Urothelium cell line (cell line): ENCODE data around the gene ZFP69.

ENCODE experiments used
- DNase-seq: peaks from one replicate; pipeline ENCODE4 v3.0.0; 2011; ENCODE audit warnings: low spot score, mixed read lengths
- FAIRE-seq: peaks from 2 replicates; lab custom pipeline; 2011; peaks lifted over from hg19 to GRCh38; lab: Jason Lieb, UNC

ZFP69 gene

DNA sequence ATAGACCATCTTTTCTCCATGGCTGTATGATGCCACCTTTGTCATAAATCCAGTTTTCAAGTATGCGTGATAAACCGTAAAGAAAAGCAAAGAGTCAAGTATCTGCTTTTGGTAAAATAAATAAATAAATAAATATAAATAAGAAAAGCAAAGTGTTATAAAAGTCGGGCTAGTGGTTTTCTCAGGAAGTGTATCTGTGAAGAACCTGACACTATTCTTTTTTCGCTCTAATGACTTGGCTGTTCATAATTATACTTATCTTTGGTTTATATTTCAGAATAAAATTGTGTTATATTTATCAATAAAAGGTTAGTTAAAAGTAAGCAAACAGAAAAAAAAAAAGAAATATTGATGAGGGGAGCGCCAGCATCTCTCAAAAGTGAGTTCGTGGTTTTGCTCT lies 30.9 kb downstream of the ZFP69 start:
- DNase-seq (no peak), FAIRE-seq (no peak)

DNA sequence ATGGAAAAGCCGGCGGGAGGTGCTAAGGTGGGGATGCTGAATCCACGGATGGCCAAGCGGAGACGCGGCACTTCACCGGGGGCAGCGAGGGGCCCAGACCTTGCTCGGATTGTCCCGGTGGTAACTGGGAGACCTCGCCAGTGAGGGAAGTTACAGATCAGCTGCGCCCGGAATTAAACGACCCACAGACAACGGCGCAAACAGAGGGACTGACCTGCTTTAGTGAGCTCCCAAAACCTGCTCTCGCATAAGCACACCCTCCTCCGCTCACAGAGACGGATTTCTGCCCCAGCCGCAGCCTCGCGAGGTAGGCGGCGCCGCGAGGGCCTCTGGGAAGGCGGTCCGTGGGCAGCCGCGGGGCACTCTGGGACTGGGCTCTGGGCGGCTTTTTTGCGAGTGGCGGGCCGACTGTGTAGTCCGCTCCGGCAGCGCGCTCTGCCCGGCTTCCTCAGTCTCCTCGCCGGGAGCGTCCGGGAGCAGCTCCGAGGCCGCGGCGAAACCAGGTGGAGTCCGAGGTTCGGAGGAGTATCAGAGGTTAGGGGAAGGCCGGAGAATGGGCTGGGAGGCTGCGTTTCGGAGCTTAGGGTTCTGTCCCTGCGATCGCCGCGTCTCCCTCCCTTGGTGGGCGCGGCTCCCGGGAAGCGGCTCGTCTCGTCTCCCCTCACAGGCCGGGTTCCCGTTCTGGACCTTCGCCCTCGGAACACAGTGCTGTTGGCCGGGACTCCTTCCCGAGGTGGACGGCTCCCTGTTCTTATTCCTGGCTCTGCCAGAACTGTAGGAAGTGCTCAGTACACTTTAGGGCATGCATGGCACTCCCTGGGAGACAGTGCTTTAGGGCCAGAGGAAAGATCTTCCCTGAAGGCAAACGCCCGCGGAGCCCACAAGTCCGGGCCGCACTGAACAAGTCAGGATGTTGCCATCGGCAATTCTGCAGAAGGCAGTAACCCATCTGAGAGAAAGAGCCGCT lies 31.6 kb downstream of the ZFP69 start, which contains the start of gene EXO5:
TSS of gene EXO5 (plus strand) at position 393 of the 967 bp plus-strand sequence. CDS start 5,778 bp downstream, outside the sequence.
- FAIRE-seq = peak; percentile 48
- peak; percentile 93 for DNase-seq

DNA sequence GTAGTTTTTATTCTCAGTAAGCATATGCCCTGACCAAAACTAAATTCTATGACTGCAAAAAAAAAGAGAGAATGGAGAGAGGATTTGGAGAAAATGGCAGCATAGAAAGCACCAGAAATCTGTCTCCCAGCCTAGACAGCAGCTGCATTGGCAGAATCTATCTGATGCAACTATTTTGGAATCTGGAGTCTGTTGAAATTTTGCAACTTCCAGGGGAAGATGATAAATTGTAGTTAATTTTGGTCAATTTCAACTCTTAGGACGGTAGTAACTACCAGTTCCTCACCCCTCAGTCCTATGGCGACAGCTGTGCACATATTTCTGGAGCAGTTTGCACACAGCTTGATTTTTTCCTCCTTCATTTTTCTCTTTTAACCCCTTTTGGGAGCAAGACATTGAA lies 42.4 kb downstream of the ZFP69 start:
- FAIRE-seq (no peak), DNase-seq (no peak)

DNA sequence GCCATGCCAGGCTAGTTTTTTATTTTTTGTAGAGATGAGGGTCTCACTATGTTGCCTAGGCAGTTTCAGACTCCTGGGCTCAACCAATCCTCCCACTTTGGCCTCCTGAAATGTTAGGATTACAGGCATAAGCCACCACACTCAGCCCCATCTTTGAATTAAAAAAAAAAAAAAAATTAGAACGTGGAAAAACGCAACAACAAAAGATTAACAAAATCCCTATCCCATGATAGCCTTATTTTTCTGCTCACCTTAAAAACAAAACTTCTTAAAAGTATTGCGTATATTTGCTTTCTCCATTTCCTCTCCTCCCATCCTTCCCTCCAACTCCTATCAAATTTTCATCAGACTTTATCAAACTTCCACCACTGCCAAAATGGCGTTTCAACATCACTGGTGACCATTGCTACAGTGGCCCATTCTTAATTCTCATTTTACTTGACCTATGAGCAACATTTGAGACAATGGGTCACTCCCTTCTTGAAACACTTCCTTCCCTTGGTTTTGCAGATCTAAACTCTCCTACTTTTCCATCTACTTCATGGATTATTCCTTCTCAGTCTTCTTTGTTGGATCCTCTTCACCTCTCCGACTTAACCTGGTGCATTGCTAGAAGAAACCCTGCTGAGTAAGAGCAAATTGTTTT lies 53.8 kb downstream of the ZFP69 start:
- FAIRE-seq (peak; percentile 23), DNase-seq (peak; percentile 31)

DNA sequence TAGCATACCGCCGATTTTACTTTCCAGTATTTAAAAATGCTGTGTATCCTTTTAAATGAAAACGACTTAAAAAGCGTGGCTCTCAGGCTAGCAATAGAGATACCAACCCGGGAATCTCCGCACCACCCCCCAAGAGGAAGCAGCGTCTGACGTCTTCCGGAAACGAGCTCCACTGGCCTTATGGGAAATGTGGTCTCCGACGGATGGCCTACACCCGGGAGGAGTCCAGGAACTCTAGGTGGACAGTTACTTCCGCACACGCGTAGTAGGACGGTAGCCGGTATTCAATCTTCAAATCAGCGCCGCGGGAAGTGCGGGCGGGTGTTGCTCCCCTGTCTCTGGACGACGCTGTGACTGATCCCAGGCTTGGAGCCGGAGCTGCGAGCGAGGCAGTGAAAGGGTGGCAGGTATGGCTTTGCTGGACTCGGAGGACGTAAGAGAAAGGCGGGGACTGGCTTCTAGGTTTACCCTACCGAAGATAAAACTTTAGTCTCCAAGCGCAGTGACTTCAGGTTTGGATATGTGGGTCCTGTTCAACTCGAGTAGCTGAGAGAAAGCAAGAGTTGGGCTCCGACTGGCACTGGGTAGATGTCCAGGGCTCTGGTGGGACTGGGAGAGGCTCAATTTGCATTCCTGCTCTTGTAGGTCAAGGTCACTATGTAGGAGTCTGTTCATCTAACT lies 54.4 kb downstream of the ZFP69 start, which contains the start of gene ZNF684:
TSS of gene ZNF684 (plus strand) at position 257 of the 681 bp plus-strand sequence. CDS start 1,530 bp downstream, outside the sequence.
- FAIRE-seq = peak; percentile 85
- DNase-seq = peak; percentile 98

DNA sequence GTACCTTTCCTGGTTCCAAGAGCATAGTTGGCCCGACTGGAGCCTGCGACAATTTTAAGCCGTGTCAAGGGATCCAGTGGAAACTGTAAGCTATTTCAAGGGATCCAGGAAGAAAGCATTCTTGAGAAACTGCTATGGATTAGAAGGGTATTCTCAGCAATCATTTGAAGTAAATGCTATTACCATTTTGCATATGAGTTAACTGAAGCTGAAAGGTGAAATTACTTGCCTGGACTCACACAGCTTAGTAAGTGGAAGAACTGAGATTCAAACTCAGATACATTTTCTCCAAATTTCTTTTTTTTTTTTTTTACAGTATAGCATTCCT lies 54.9 kb downstream of the ZFP69 start:
- FAIRE-seq (no peak), DNase-seq (no peak)

DNA sequence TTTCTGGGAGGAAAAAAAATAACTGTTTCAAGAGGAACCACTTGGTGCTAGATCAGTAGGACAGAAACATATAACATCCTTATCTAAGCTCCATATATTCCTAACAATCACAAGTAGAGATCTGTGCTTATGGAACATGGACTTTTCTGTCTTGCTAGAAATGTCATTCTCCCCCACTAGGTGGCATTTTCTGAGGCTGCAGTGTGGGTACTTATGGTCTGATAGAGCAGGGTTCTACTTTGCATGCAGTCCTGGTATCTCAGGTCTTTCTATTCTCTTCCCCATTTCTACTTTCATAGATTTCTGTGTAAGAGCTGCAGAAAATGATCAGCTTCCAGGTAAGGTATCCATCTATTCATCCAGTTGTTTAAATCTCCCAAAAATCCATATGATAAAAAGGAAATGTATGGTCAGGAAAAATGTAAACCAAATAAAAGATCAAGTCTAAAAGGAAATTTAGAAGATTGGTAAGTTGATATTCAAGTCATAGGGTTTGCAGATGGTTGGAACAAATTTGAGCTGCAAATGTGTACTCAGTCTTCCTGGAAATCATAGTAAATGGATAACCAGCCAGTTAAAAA lies 55.8 kb downstream of the ZFP69 start:
- FAIRE-seq (no peak), DNase-seq (peak; percentile 68)

DNA sequence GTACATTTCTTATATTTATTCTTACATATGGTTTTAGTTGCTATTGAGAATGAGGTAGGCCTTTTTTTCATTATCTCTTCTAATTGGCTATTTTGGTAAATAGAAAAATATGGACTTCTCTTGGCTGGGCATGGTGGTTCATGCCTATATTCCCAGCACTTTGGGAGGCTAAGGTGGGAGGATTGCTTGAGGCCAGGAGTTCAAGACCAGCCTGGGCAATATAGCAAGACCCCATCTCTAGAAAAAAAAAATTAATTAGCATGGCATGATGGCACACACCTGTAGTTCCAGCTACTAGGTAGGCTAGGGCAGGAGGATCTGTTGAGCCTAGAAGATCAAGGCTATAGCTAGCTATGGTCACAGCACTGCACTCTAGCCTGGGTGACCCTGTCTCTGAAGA lies 57.5 kb downstream of the ZFP69 start:
- no peak for DNase-seq
- no peak for FAIRE-seq

DNA sequence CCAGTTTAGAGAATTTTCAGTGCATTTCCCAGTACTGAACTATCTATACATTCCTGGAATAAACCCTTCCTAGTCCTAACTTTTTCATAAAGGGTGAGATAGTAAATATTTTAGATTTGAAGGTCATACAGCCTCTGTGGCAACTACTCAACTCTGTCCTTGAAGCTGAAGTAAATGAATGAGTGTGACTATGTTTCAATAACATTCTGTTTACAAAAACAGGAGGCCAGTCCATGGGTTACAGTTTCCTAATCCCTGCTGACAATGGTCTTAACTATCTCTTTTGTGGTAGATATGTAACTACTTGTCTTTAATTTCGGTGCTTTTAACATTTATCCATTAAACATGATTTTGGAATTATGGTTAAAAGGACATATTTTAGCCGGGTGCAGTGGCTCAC lies 58.6 kb downstream of the ZFP69 start:
- DNase-seq (no peak), FAIRE-seq (no peak)

DNA sequence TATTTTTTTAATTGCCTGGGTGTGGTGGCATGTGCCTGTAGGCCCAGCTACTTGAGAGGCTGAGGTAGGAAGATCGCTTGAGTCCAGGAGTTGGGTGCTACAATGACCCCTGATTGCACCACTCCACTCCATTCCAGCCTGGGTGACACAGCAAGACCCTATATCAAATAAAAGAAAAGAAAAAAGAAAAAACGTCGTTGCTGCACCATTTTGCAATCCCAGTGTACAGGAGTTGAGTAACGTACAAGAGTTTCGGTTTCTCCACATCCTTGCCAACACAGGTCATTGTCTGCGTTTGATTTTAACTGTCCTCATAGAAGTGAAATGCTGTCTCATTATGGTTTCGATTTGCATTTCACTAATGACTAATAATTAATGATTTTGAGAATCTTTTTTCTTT lies 62.2 kb downstream of the ZFP69 start:
- FAIRE-seq (no peak), DNase-seq (no peak)
